Effector CD8-positive, alpha-beta T cell (primary cell): Measurements from ENCODE around the gene LPIN1.

ENCODE experiments used
- DNase-seq: peaks from one replicate; lab custom pipeline; 2025; lab: John Stamatoyannopoulos, UW

The LPIN1 gene

GRCh38 chr2:11866358-11867335 is 120.2 kb downstream of the LPIN1 start:
- DNase-seq, result no peak

DNA sequence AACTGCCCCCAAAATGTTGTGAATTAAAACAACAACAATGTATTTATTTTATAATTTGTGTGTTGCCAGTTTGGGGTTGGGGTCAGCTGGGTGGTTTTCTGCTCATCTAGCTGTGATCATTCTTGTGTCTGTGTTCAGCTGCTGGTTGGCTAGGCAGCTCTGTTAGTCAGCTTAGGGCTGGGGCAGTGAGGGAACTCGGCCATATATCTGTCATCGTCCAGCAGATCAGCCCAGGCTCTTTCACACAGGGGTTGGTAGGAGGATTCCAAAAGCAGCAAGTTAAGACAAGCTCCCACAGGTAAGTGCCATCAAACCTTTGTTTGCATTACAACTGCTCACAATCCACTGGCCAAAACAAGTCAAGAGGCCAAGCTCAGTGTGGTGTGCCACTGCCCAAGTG is 121.5 kb downstream of the LPIN1 start:
- no peak for DNase-seq

DNA sequence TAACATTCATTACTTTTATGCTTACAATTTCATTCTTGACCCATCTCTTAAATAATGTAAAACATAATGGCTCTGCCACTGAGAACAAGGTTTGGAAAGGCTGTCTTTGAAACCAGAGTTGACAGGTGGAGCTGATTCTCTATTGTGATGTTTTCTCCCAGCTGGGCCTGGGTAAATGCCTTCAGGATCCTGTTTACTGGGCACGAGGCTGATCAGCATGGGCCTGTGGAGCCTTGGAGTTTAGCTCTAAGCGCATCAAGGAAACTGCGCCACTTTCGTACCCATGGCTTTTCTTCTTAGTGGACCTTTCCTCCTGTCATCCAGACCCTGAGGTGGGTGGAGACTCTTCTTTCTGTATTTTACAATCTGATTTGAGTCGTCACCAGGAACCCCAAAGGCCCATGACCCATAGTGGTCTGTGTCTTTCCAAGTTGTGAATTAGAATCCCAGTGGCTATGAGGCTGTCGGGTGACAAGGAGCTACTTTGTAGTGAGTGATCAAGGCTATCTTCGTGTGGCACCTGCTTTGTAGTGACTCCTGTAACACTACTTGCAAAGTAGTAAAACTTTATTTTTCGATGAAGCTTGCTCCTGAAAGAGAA is 123.1 kb downstream of the LPIN1 start:
- no peak for DNase-seq

- no peak for DNase-seq
Measured at GRCh38 chr2:11870064-11870463, 123.6 kb downstream of the LPIN1 start.

DNA sequence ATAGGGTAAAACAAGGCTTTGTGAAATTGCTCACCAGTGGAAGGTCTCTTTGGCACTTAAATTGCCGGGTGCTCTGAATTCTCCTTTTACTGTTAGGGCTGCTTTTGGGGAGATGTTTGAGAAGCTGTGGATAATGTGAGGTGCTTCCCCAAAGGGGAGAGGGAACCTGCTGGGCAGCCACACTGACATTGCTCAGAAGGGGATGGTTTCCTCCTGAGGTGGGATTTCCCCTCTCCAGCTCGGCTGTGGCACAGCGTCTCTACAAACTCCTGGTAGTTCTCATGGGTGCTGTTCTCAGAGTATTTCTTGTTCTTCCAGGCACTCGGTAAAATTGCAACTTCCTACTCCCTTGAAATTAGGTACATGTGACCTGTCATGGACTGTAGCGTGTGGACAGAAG is 124.2 kb downstream of the LPIN1 start:
- DNase-seq, result no peak

DNA sequence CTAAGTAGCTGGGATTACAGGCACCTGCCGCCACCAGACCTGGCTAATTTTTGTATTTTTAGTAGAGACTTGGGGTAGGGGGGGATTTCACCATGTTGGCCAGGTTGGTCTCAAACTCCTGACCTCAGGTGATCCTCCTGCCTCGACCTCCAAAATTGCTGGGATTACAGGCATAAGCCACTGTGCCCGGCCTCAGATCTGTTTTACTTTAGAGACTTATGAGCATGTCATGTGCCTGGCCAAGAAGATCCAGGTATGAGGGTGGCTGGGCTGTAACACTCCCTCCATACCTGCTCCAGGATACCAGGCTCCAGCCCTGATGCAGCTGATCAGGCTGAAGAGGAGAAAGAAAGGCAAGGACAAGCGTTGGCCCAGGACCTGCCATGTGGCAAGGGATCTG is 125.0 kb downstream of the LPIN1 start:
- DNase-seq, result no peak

DNA sequence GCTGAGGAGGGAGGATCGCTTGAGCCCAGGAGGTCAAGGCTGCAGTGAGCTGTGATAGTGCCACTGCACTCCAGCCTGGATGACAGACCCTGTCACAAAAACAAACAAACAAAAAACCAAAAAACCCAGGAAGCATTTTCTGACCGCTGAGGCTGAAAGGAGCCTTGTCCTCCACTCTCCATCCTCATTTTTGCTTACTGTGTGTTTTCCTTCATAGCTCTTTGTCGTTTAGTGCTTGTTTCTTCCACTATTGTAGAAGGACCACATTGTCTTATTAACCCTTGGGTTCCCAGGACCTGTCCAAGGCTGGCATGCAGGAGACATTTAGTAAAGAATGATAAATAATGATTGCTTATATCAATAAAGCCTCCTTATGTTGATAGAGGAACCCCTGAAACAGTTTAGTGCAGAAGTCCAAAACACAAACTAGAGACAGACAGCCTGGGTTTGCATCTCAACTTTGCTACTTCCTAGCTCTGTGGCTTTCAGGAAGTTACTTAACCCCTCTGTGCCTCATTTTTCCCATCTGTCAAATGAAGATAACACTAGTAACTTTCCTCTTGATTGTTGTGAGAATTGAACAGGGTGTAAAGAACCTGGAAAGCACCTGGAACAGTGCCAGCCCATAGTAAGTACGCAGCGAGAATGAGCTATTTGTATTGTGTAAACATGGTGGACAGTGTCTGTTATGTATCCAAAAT is 126.0 kb downstream of the LPIN1 start:
- DNase-seq, result no peak

- no peak for DNase-seq
Measured at GRCh38 chr2:11872948-11873269, 126.5 kb downstream of the LPIN1 start.

GRCh38 chr2:11873356-11874154 is 127.1 kb downstream of the LPIN1 start:
- DNase-seq, result no peak

- DNase-seq, result no peak
Measured at GRCh38 chr2:11874861-11875260, 128.4 kb downstream of the LPIN1 start.

GRCh38 chr2:11875481-11875880 is 129.0 kb downstream of the LPIN1 start:
- no peak for DNase-seq

GRCh38 chr2:11876436-11876835 is 130.0 kb downstream of the LPIN1 start:
- no peak for DNase-seq

DNA sequence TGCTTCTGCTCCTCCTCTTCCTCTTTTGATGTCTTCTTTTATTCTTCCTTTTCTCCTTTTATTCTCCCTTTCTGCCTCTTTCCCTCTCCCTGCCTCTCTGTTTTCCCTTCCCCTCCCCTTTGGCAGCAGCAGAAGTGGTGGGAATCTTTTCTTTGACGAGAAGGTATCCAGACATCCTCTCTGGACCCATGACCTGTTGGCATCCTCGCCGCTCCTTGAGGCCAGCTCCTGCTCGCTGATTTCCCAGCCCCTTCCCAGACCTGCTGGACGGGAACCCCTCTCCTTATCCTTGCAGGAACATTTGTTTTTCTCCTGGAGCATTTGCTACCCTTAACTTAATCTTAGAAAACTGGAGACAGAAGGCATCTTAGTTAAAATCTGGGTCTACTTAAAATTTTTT is 130.5 kb downstream of the LPIN1 start:
- no peak for DNase-seq
